Transverse colon (tissue), 4 donors: ENCODE measurements around the gene RRAD. TPM values are rescaled to one million over a fixed set of nuclear protein-coding genes. Genes with fewer than 3 reads are reported as not detected.

Experiments used
- DNase-seq: peaks from one replicate; pipeline ENCODE4 v3.0.0-alpha.2; 2019
- H3K27ac ChIP-seq, 4 donors: fragments of 200-600 bp; sonication (generic); 2 replicates each; pipeline ENCODE4 v1.5.1; 2016 to 2018; ENCODE audit warnings: inconsistent platforms in 4 of 4
- H3K27me3 ChIP-seq: fragments of 200-600 bp; sonication (generic); 2 replicates; pipeline ENCODE4 v1.5.1; 2017; ENCODE audit warnings: inconsistent platforms
- H3K36me3 ChIP-seq, 4 donors: fragments of 200-600 bp; sonication (generic); 2 replicates each; pipeline ENCODE4 v1.5.1; 2017 to 2019; ENCODE audit warnings: inconsistent platforms in 4 of 4
- H3K4me1 ChIP-seq, 4 donors: fragments of 200-600 bp; sonication (generic); 2 replicates each; pipeline ENCODE4 v1.5.1; 2017 to 2020; ENCODE audit warnings: inconsistent platforms in 4 of 4
- H3K4me3 ChIP-seq, 4 donors: fragments of 200-600 bp; sonication (generic); 1 replicate in 1 of 4; 2 replicates in 3 of 4; pipeline versions ENCODE4 v1.5.1 to v1.6.1; 2017 to 2019; ENCODE audit warnings: inconsistent platforms in 4 of 4
- H3K9me3 ChIP-seq, 2 donors: fragments of 200-600 bp; sonication (generic); 2 replicates each; pipeline ENCODE4 v1.5.1; 2017 to 2019; ENCODE audit warnings: inconsistent platforms in 2 of 2
- CTCF ChIP-seq, 5 experiments: fragments of 200-600 bp in 3 of 5; fragments of 450-650 bp in 2 of 5; sonication (generic) in 3 of 5; IDR thresholded peaks; 1 replicate in 2 of 5; 2 replicates in 3 of 5; pipeline ENCODE4 v1.5.1; 2016 to 2017; ENCODE audit warnings: antibody characterized with exemption in 5 of 5, inconsistent platforms in 3 of 5, mild to moderate bottlenecking in 2 of 5, moderate library complexity in 1 of 5
- EP300 ChIP-seq: sonication (generic); formaldehyde crosslinking; IDR thresholded peaks from one replicate; pipeline ENCODE4 v1.6.1; 2017; ENCODE audit warnings: antibody characterized with exemption, low read depth
- POLR2A ChIP-seq: fragments of 450-650 bp; IDR thresholded peaks from one replicate; pipeline ENCODE4 v1.6.1; 2016; ENCODE audit warnings: antibody characterized with exemption, mild to moderate bottlenecking, moderate library complexity
- POLR2AphosphoS5 ChIP-seq, 3 donors: sonication (generic); formaldehyde crosslinking; IDR thresholded peaks; one replicate each; pipeline ENCODE4 v1.6.1; 2016; ENCODE audit warnings: antibody characterized with exemption in 3 of 3
- WGBS, 2 donors: methylation state at CpG; one replicate each; pipeline ENCODE4 v1.1.5; 2018; ENCODE audit warnings: low coverage in 1 of 2; 5-methylcytosine and 5-hydroxymethylcytosine counted together
- in situ Hi-C, 4 donors: fragments of 200-750 bp; cut with MboI; loops; one replicate each; pipeline versions ENCODE4 v1.15.0 to v1.15.1; 2017; ENCODE audit warnings: low sequenced_read_pairs in 3 of 4, low pct_ligation_motif_present in 1 of 4, low pct_unique_long_range_greater_than_20kb in 1 of 4
- intact Hi-C: fragments of 100-400 bp; cut with DNase I; formaldehyde crosslinking; loops from one replicate; pipeline ENCODE4 v1.15.1; 2023; ENCODE audit warnings: low total_unique reads
- total RNA-seq, 4 donors: library from RNA; depleted of rRNA; stranded (reverse); fragments of >200 nt; gene quantifications; one replicate each; pipeline ENCODE4 v1.1.0, GENCODE V29; 2016

Gene RRAD
- total RNA-seq, 4 donors from 2014 or later: 3.5 to 15.3 (median 4.2) TPM; not detected in 1

DNA sequence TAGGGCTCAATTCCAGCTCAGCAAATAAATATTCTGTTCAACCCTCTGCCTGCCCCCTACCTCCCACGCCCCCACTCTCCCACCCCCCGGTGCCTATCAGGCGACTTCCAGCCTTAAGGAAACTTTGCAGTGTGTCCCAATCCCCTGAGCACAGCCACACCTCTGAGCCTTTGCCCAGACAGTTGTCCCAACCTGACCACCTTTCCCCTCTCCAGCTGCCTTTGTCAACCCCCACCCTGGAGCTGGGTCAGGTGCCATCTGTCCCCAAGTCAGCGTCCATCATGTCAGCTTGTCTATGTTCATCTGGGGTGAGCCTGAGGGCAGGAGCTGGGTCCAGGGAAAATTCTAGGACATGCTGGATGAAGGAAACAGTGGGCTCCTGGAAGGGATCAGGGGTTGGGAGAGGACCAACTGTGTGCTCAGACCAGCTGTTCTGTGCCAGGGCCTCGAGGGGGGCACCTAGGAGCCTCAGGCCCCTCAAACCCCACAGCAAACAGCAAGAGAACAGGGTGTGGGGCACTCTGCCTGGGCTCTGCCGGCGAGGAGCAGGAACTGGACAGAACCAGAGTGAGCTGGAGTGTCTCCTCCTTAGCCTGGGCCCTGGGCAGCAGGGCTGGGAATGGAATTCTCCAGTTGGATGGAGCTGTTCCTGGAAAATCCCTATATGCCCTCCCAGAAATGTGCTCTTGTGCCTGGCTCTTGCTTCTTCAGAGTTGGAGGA, 24.5 kb downstream of the RRAD start:
- peaks cover 41 to 88% (median 60%) of the 10 kb centered on the region in 4 donors for H3K4me1 ChIP-seq
- intact Hi-C loops: no loop called here

GRCh38 chr16:66899945-66900710, 25.2 kb downstream of the RRAD start:
- DNase-seq: peak; percentile 86
- H3K36me3 ChIP-seq: no peaks in the 10 kb centered on the region
- H3K4me3 ChIP-seq: no peak overlapping the region
- in situ Hi-C loops (no loop called here), intact Hi-C loops (no loop called here)
- no peaks in the 10 kb centered on the region for H3K27me3 ChIP-seq
- 0 to 40% methylated on average over 2 to 9 of the region's 9 CpGs for WGBS, 2 donors
- peak overlapping the region; percentile 75 to 83 (median 82) for H3K27ac ChIP-seq
- peak; percentile 61 for TF ChIP-seq EP300
- TF ChIP-seq CTCF (IDR thresholded peaks at IDR 0.05): no peak
- TF ChIP-seq POLR2A: peak; percentile 36
- TF ChIP-seq POLR2AphosphoS5 (IDR thresholded peaks at IDR 0.05): peak; percentile 16 to 60 (median 58)
- H3K4me1 ChIP-seq: peaks cover 34 to 88% (median 58%) of the 10 kb centered on the region in 4 donors
- no peaks in the 10 kb centered on the region for H3K9me3 ChIP-seq

More for the DNA sequence above, 24.5 kb downstream of the RRAD start:
- no peaks in the 10 kb centered on the region for H3K36me3 ChIP-seq
- WGBS, 2 donors: 42% methylated on average over 7 of the region's 7 CpGs; no CpG with 5 or more reads in 1 of the 2 donors
- H3K27me3 ChIP-seq: no peaks in the 10 kb centered on the region
- peak; percentile 57 for DNase-seq
- peak overlapping the region; percentile 75 to 83 (median 82) for H3K27ac ChIP-seq
- no peaks in the 10 kb centered on the region for H3K9me3 ChIP-seq
- TF ChIP-seq POLR2AphosphoS5 (IDR thresholded peaks at IDR 0.05) (peak in 1 of 3 donors; percentile 20), POLR2A (no peak), EP300 (no peak)
- H3K4me3 ChIP-seq: no peak overlapping the region
- in situ Hi-C loops: no loop called here

- intact Hi-C loops (no loop called here), in situ Hi-C loops (no loop called here)
- Histone ChIP-seq H3K27ac (peak overlapping the region; percentile 75 to 83 (median 82)), H3K4me1 (peaks cover 30 to 81% (median 55%) of the 10 kb centered on the region in 4 donors), H3K9me3 (no peaks in the 10 kb centered on the region), H3K36me3 (no peaks in the 10 kb centered on the region), H3K4me3 (no peak overlapping the region), H3K27me3 (no peaks in the 10 kb centered on the region)
- TF ChIP-seq POLR2AphosphoS5 (IDR thresholded peaks at IDR 0.05): no peak
- TF ChIP-seq POLR2A: no peak
- no peak for TF ChIP-seq EP300
- no peak for DNase-seq
- 67 to 81% methylated on average over 2 to 6 of the region's 6 CpGs for WGBS, 2 donors
Observed at GRCh38 chr16:66899310-66899944, 25.9 kb downstream of the RRAD start.

GRCh38 chr16:66898933-66899309, 26.4 kb downstream of the RRAD start:
- in situ Hi-C loops: no loop called here
- peak overlapping the region; percentile 75 to 83 (median 82) for H3K27ac ChIP-seq
- intact Hi-C loops: no loop called here
- H3K4me1 ChIP-seq: peaks cover 30 to 77% (median 53%) of the 10 kb centered on the region in 4 donors
- no peaks in the 10 kb centered on the region for H3K27me3 ChIP-seq
- DNase-seq: no peak
- H3K9me3 ChIP-seq: no peaks in the 10 kb centered on the region
- 75 to 77% methylated on average over 2 of the region's 2 CpGs for whole genome bisulfite sequencing, 2 donors
- TF ChIP-seq POLR2AphosphoS5 (IDR thresholded peaks at IDR 0.05): no peak
- no peak overlapping the region for H3K4me3 ChIP-seq
- H3K36me3 ChIP-seq: no peaks in the 10 kb centered on the region

GRCh38 chr16:66898207-66898606, 27.1 kb downstream of the RRAD start:
- H3K36me3 ChIP-seq: no peaks in the 10 kb centered on the region
- no peak overlapping the region for H3K4me3 ChIP-seq
- no peaks in the 10 kb centered on the region for H3K9me3 ChIP-seq
- intact Hi-C loops (no loop called here), in situ Hi-C loops (no loop called here)
- H3K27ac ChIP-seq: peak overlapping the region; percentile 75 to 83 (median 82)
- H3K27me3 ChIP-seq: no peaks in the 10 kb centered on the region
- H3K4me1 ChIP-seq: peaks cover 30 to 75% (median 50%) of the 10 kb centered on the region in 4 donors
- no peak for DNase-seq
- 71 to 76% methylated on average over 2 to 3 of the region's 3 CpGs for WGBS, 2 donors
- TF ChIP-seq POLR2AphosphoS5 (IDR thresholded peaks at IDR 0.05): no peak
- TF ChIP-seq CTCF (IDR thresholded peaks at IDR 0.05): no peak
- TF ChIP-seq EP300: no peak
- TF ChIP-seq POLR2A: no peak
